ENCODE results near the gene PLXNB2.

PLXNB2 gene

DNA sequence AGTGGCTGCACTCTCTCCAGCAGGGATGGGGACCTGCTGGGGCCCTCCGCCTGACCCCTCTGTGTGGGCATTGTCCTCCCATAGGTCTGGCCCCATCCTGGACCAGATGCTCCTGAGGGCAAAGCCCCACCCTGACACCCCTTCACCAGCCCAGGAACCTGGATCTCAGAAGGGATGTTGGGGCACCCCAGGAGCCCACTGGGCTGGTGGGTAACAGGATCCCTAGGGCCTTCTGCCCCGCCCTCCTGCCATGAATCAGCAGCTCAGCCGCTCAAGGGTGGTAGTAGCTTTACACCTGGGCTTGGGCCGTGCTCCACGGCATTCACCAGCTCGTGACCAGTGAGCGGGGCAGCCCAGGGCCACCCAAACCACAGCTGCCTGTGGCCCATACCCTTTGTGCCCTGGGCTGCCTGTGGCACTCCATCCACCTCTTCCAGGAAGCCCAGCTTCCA lies 45.0 kb downstream of the PLXNB2 start:
- Histone ChIP-seq H3K4me1 (ENCODE audit: control insufficient read depth, insufficient read depth, low read length) (peaks cover 11% of the 10 kb centered on the region), H3K4me3 (ENCODE audit: low read depth, low read length) (no peak overlapping the region), H3K27ac (ENCODE audit: extremely low read depth, low read depth, low read length) (no peak overlapping the region; the same call in 1 of the 2 replicates), H3K36me3 (ENCODE audit: control insufficient read depth in 2 of 2, insufficient read depth in 1 of 2, low read length in 2 of 2) (peaks cover 0 to 21% of the 10 kb centered on the region in 2 experiments; a peak in 2 of 3 replicates), H3K9me3 (ENCODE audit: control insufficient read depth, insufficient read depth, low read depth, low read length) (no peaks in the 10 kb centered on the region)
- ChIA-PET POLR2A (interaction anchor here (0.9 to 2.6 kb wide), 4 partner anchors 9 to 25 kb away, joined by 3 to 12 read pairs (median 8); partner anchors contain the start of gene HDAC10), CTCF (interaction anchor here (1.2 to 2.8 kb wide), 5 partner anchors 10 to 235 kb away, joined by 3 to 10 read pairs (median 4); no protein-coding TSS in a partner anchor)
- TF ChIP-seq ZNF248 (tag by site-specific recombination; IDR thresholded peaks at IDR 0.05), result no peak
- TF ChIP-seq GLIS1 (tag by site-specific recombination; IDR thresholded peaks at IDR 0.05), result peak; percentile 50; the same call in 1 of the 2 replicates
- TF ChIP-seq KLF1 (tag by site-specific recombination; IDR thresholded peaks at IDR 0.05), result peak; percentile 87
- TF ChIP-seq, protein P1, sequence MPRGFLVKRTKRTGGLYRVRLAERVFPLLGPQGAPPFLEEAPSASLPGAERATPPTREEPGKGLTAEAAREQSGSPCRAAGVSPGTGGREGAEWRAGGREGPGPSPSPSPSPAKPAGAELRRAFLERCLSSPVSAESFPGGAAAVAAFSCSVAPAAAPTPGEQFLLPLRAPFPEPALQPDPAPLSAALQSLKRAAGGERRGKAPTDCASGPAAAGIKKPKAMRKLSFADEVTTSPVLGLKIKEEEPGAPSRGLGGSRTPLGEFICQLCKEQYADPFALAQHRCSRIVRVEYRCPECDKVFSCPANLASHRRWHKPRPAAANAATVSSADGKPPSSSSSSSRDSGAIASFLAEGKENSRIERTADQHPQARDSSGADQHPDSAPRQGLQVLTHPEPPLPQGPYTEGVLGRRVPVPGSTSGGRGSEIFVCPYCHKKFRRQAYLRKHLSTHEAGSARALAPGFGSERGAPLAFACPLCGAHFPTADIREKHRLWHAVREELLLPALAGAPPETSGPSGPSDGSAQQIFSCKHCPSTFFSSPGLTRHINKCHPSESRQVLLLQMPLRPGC (tag by site-specific recombination; IDR thresholded peaks at IDR 0.05), result no peak
- peak; percentile 42 for TF ChIP-seq KLF8 (tag by site-specific recombination; IDR thresholded peaks at IDR 0.05)
- TF ChIP-seq ZNF174 (tag by site-specific recombination; IDR thresholded peaks at IDR 0.05), result no peak
- TF ChIP-seq, protein P2, sequence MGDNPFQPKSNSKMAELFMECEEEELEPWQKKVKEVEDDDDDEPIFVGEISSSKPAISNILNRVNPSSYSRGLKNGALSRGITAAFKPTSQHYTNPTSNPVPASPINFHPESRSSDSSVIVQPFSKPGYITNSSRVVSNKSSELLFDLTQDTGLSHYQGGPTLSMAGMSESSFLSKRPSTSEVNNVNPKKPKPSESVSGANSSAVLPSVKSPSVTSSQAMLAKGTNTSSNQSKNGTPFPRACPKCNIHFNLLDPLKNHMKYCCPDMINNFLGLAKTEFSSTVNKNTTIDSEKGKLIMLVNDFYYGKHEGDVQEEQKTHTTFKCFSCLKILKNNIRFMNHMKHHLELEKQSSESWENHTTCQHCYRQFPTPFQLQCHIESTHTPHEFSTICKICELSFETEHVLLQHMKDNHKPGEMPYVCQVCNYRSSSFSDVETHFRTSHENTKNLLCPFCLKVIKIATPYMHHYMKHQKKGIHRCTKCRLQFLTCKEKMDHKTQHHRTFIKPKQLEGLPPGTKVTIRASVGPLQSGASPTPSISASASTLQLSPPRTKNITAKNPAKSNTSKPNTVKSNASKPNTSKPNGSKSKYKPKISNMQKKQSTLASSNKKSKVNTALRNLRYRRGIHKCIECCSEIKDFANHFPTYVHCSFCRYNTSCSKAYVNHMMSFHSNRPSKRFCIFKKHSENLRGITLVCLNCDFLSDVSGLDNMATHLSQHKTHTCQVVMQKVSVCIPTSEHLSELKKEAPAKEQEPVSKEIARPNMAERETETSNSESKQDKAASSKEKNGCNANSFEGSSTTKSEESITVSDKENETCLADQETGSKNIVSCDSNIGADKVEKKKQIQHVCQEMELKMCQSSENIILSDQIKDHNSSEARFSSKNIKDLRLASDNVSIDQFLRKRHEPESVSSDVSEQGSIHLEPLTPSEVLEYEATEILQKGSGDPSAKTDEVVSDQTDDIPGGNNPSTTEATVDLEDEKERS (tag by site-specific recombination; IDR thresholded peaks at IDR 0.05), result no peak
- no peak for TF ChIP-seq ZNF530 (tag by site-specific recombination; IDR thresholded peaks at IDR 0.05; ENCODE audit: low read depth)
- TF ChIP-seq MEIS1 (CRISPR knock-in tag; IDR thresholded peaks at IDR 0.05; ENCODE audit: borderline replicate concordance), result no peak
- no peak for TF ChIP-seq ZNF221 (tag by site-specific recombination; IDR thresholded peaks at IDR 0.05; ENCODE audit: borderline replicate concordance)
- TF ChIP-seq, protein P3, sequence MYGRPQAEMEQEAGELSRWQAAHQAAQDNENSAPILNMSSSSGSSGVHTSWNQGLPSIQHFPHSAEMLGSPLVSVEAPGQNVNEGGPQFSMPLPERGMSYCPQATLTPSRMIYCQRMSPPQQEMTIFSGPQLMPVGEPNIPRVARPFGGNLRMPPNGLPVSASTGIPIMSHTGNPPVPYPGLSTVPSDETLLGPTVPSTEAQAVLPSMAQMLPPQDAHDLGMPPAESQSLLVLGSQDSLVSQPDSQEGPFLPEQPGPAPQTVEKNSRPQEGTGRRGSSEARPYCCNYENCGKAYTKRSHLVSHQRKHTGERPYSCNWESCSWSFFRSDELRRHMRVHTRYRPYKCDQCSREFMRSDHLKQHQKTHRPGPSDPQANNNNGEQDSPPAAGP (tag by site-specific recombination; IDR thresholded peaks at IDR 0.05), result peak; percentile 39; the same call in 1 of the 2 replicates
- TF ChIP-seq, protein P4, sequence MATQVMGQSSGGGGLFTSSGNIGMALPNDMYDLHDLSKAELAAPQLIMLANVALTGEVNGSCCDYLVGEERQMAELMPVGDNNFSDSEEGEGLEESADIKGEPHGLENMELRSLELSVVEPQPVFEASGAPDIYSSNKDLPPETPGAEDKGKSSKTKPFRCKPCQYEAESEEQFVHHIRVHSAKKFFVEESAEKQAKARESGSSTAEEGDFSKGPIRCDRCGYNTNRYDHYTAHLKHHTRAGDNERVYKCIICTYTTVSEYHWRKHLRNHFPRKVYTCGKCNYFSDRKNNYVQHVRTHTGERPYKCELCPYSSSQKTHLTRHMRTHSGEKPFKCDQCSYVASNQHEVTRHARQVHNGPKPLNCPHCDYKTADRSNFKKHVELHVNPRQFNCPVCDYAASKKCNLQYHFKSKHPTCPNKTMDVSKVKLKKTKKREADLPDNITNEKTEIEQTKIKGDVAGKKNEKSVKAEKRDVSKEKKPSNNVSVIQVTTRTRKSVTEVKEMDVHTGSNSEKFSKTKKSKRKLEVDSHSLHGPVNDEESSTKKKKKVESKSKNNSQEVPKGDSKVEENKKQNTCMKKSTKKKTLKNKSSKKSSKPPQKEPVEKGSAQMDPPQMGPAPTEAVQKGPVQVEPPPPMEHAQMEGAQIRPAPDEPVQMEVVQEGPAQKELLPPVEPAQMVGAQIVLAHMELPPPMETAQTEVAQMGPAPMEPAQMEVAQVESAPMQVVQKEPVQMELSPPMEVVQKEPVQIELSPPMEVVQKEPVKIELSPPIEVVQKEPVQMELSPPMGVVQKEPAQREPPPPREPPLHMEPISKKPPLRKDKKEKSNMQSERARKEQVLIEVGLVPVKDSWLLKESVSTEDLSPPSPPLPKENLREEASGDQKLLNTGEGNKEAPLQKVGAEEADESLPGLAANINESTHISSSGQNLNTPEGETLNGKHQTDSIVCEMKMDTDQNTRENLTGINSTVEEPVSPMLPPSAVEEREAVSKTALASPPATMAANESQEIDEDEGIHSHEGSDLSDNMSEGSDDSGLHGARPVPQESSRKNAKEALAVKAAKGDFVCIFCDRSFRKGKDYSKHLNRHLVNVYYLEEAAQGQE (tag by site-specific recombination; IDR thresholded peaks at IDR 0.05), result no peak
- TF ChIP-seq ZBTB17 (tag by site-specific recombination; IDR thresholded peaks at IDR 0.05), result peak; percentile 17; the same call in 1 of the 2 replicates
- TF ChIP-seq KLF7 (tag by site-specific recombination; IDR thresholded peaks at IDR 0.05; ENCODE audit: borderline replicate concordance), result peak; percentile 20; the same call in 1 of the 2 replicates
- 0 out of 2 replicates have a peak, but pooled peaks have one; percentile 9 for TF ChIP-seq ZNF366 (tag by site-specific recombination; conservative IDR thresholded peaks at IDR 0.05)
- TF ChIP-seq ZNF510 (tag by site-specific recombination; IDR thresholded peaks at IDR 0.05; ENCODE audit: insufficient replicate concordance), result no peak
- peak; percentile 46 for TF ChIP-seq ZNF335 (tag by site-specific recombination; conservative IDR thresholded peaks at IDR 0.05)
- TF ChIP-seq, protein P5, sequence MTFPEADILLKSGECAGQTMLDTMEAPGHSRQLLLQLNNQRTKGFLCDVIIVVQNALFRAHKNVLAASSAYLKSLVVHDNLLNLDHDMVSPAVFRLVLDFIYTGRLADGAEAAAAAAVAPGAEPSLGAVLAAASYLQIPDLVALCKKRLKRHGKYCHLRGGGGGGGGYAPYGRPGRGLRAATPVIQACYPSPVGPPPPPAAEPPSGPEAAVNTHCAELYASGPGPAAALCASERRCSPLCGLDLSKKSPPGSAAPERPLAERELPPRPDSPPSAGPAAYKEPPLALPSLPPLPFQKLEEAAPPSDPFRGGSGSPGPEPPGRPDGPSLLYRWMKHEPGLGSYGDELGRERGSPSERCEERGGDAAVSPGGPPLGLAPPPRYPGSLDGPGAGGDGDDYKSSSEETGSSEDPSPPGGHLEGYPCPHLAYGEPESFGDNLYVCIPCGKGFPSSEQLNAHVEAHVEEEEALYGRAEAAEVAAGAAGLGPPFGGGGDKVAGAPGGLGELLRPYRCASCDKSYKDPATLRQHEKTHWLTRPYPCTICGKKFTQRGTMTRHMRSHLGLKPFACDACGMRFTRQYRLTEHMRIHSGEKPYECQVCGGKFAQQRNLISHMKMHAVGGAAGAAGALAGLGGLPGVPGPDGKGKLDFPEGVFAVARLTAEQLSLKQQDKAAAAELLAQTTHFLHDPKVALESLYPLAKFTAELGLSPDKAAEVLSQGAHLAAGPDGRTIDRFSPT (tag by site-specific recombination; IDR thresholded peaks at IDR 0.05), result peak; percentile 53
- peak; percentile 86 for TF ChIP-seq GLIS2 (tag by site-specific recombination; IDR thresholded peaks at IDR 0.05)
- TF ChIP-seq, protein P6, sequence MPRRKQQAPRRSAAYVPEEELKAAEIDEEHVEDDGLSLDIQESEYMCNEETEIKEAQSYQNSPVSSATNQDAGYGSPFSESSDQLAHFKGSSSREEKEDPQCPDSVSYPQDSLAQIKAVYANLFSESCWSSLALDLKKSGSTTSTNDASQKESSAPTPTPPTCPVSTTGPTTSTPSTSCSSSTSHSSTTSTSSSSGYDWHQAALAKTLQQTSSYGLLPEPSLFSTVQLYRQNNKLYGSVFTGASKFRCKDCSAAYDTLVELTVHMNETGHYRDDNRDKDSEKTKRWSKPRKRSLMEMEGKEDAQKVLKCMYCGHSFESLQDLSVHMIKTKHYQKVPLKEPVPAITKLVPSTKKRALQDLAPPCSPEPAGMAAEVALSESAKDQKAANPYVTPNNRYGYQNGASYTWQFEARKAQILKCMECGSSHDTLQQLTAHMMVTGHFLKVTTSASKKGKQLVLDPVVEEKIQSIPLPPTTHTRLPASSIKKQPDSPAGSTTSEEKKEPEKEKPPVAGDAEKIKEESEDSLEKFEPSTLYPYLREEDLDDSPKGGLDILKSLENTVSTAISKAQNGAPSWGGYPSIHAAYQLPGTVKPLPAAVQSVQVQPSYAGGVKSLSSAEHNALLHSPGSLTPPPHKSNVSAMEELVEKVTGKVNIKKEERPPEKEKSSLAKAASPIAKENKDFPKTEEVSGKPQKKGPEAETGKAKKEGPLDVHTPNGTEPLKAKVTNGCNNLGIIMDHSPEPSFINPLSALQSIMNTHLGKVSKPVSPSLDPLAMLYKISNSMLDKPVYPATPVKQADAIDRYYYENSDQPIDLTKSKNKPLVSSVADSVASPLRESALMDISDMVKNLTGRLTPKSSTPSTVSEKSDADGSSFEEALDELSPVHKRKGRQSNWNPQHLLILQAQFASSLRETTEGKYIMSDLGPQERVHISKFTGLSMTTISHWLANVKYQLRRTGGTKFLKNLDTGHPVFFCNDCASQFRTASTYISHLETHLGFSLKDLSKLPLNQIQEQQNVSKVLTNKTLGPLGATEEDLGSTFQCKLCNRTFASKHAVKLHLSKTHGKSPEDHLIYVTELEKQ (tag by site-specific recombination; IDR thresholded peaks at IDR 0.05; ENCODE audit: borderline replicate concordance), result no peak
- peak; percentile 78 for TF ChIP-seq ZBTB48 (tag by site-specific recombination; IDR thresholded peaks at IDR 0.05)
- TF ChIP-seq ZNF600 (tag by site-specific recombination; IDR thresholded peaks at IDR 0.05), result 0 out of 2 replicates have a peak, but pooled peaks have one; percentile 30

All from HEK293 (cell line).